Activated CD4-positive, alpha-beta memory T cell treated with anti-CD3 and anti-CD28 coated beads, Interleukin-2, amount 10 ng/mL, durations not matched to agents 7 days and 5 days (primary cell): ENCODE measurements around the gene LTBP2. TPM values are rescaled to one million over a fixed set of nuclear protein-coding genes. Genes with fewer than 3 reads are reported as not detected.

Source experiments
- CTCF ChIA-PET: fragments of 350-600 bp; sonication (Branson Sonifier 250); formaldehyde crosslinking; loops from one replicate; lab custom pipeline; 2021; ENCODE audit warnings: antibody characterized with exemption, inconsistent platforms; lab: Charles Lee
- POLR2A ChIA-PET: fragments of 350-600 bp; sonication (Branson Sonifier 250); formaldehyde crosslinking; loops from one replicate; lab custom pipeline; 2021; ENCODE audit warnings: antibody characterized with exemption; lab: Charles Lee
- DNase-seq: peaks from one replicate; pipeline ENCODE4 v3.0.0-alpha.2; 2020
- H3K27ac Mint-ChIP-seq: one replicate; pipeline ENCODE4 v1.8.0; 2021; ENCODE audit warnings: mild to moderate bottlenecking, mixed read lengths
- H3K27me3 Mint-ChIP-seq: one replicate; pipeline ENCODE4 v1.8.0; 2021; ENCODE audit warnings: mixed read lengths
- H3K36me3 Mint-ChIP-seq: one replicate; pipeline ENCODE4 v1.8.0; 2021; ENCODE audit warnings: low read depth, mixed read lengths
- H3K4me1 Mint-ChIP-seq: one replicate; pipeline ENCODE4 v1.8.0; 2021; ENCODE audit warnings: mixed read lengths
- H3K4me3 Mint-ChIP-seq: one replicate; pipeline ENCODE4 v1.8.0; 2021; ENCODE audit warnings: mild to moderate bottlenecking, mixed read lengths
- H3K9me3 Mint-ChIP-seq: one replicate; pipeline ENCODE4 v1.8.0; 2021; ENCODE audit warnings: mixed read lengths
- total RNA-seq, 2 experiments: library from RNA; stranded (reverse); gene quantifications; one replicate each; pipeline ENCODE4 v1.2.3, GENCODE V29; 2021

The LTBP2 gene
- total RNA-seq, 2 experiments from 2014 or later: 0.28 to 0.40 TPM

- Mint-ChIP-seq H3K9me3 (no peaks in the 10 kb centered on the region), H3K27ac (no peak overlapping the region), H3K4me1 (peaks cover 41% of the 10 kb centered on the region), H3K27me3 (peaks cover 52% of the 10 kb centered on the region), H3K36me3 (no peaks in the 10 kb centered on the region), H3K4me3 (no peak overlapping the region)
- POLR2A ChIA-PET: interaction anchor here (0.8 to 2.6 kb wide), 4 partner anchors 9 to 46 kb away, joined by 3 to 19 read pairs (median 3); no protein-coding TSS in a partner anchor
- no peak for DNase-seq
- CTCF ChIA-PET: interaction anchor here (0.9 to 4.0 kb wide), 6 partner anchors 36 to 401 kb away, joined by 4 to 29 read pairs (median 6); partner anchors contain the start of gene LTBP2
Observed at GRCh38 chr14:74572726-74573301, 39.2 kb downstream of the LTBP2 start.

DNA sequence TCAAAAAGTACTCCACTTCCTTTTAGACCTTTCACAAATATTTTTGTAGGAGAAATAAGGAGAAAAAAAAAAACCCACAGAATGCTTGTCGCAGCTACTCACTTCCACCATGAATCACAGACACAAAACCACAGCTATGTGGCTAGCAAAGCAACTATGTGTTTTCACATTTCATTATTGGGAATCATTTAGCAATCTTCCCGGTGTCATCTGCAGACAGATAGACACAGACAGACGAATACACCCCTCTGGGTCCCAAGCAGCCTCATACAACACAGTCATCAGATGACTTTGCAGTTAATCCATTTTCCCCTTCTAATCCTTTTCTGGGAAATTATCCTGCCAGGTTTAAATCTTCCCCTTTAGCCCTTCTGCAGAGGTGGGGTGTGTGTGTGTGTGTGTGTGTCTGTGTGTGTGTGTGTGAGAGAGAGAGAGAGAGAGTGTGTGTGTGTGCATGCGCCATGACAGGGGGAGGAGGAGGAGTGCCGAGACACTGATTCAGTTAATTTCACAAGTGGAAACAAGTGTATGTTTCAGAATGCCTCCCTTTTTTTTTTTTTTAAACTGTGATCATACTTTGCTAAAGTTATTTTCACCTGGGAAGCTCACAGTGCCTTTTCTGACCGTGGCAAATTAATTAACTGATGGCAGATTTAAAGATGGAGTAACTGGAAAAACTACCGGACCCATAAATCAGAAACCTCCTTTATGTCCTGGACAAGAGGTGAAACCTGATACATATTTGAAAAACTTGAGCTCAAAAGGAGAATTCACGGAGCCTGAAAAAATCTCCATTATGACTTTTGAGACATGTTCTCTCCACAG lies 39.9 kb downstream of the LTBP2 start:
- H3K36me3 Mint-ChIP-seq: no peaks in the 10 kb centered on the region
- no peak overlapping the region for H3K27ac Mint-ChIP-seq
- ChIA-PET POLR2A (no interaction called here), CTCF (interaction anchor here (0.7 to 4.0 kb wide), 6 partner anchors 37 to 401 kb away, joined by 3 to 29 read pairs (median 6); partner anchors contain the start of gene LTBP2)
- no peak overlapping the region for H3K4me3 Mint-ChIP-seq
- no peaks in the 10 kb centered on the region for H3K9me3 Mint-ChIP-seq
- DNase-seq: no peak
- peaks cover 41% of the 10 kb centered on the region for H3K4me1 Mint-ChIP-seq
- H3K27me3 Mint-ChIP-seq: peaks cover 52% of the 10 kb centered on the region

- H3K4me3 Mint-ChIP-seq: no peak overlapping the region
- POLR2A ChIA-PET: no interaction called here
- DNase-seq: no peak
- H3K36me3 Mint-ChIP-seq: no peaks in the 10 kb centered on the region
- peaks cover 47% of the 10 kb centered on the region for H3K27me3 Mint-ChIP-seq
- H3K9me3 Mint-ChIP-seq: no peaks in the 10 kb centered on the region
- peaks cover 41% of the 10 kb centered on the region for H3K4me1 Mint-ChIP-seq
- H3K27ac Mint-ChIP-seq: no peak overlapping the region
- CTCF ChIA-PET: interaction anchor here (0.7 to 4.0 kb wide), 4 partner anchors 37 to 104 kb away, joined by 3 to 29 read pairs (median 12); partner anchors contain the start of gene LTBP2
Observed at GRCh38 chr14:74571441-74571841, 40.6 kb downstream of the LTBP2 start.

GRCh38 chr14:74570696-74571095 lies 41.3 kb downstream of the LTBP2 start:
- no peaks in the 10 kb centered on the region for H3K9me3 Mint-ChIP-seq
- H3K27me3 Mint-ChIP-seq: peaks cover 48% of the 10 kb centered on the region
- peaks cover 41% of the 10 kb centered on the region for H3K4me1 Mint-ChIP-seq
- DNase-seq: no peak
- POLR2A ChIA-PET: interaction anchor here (1.1 kb wide), 1 partner anchor 50 kb away, joined by 3 read pairs; no protein-coding TSS in a partner anchor
- H3K4me3 Mint-ChIP-seq: no peak overlapping the region
- no peaks in the 10 kb centered on the region for H3K36me3 Mint-ChIP-seq
- CTCF ChIA-PET: interaction anchor here (2.0 kb wide), 1 partner anchor 41 kb away, joined by 6 read pairs; the partner anchor contains the start of gene LTBP2
- H3K27ac Mint-ChIP-seq: no peak overlapping the region

DNA sequence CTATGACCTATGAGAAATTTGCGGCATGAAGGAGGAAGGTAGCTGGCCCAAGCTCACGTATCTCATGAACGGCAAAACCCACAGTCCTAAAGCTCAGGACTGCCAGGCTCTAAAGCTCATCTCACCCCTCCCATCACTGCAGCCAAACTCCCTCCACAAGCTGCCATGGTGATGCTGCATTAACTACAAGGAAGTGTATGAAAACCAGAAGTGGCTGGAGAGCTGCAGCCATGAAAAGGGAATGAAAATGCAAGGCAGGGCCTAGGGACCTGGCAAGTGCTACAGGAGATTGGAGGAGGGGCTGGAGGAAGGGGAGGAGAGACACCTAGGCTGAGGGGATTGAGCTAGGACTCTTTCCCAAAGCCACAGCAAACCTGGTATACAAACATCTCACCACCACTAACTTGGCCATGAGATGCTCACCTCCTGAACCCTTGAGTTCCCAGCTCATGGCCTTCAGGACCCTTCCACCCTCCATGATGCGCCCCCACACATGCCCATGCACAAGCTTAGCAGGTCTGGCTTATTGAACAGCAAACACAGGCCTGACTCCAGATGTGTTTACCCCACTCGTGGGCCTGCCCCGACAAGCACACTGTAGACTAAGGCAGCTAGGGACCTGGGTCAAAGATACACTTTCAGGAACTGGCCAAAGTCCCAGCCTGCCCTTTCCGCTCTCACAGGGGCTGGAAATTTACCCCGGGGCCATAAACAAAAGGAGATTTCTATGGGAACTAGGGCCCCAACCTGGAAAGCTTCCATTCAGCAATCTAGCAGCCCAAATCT lies 42.0 kb downstream of the LTBP2 start:
- Mint-ChIP-seq H3K27ac (no peak overlapping the region), H3K4me1 (peaks cover 38% of the 10 kb centered on the region), H3K9me3 (no peaks in the 10 kb centered on the region), H3K27me3 (peaks cover 52% of the 10 kb centered on the region), H3K4me3 (no peak overlapping the region), H3K36me3 (no peaks in the 10 kb centered on the region)
- ChIA-PET POLR2A (interaction anchor here (0.9 to 1.1 kb wide), 2 partner anchors 48 to 51 kb away, joined by 3 read pairs; no protein-coding TSS in a partner anchor), CTCF (interaction anchor here (0.5 to 1.0 kb wide), 3 partner anchors 13 to 112 kb away, joined by 3 read pairs; no protein-coding TSS in a partner anchor)
- no peak for DNase-seq

DNA sequence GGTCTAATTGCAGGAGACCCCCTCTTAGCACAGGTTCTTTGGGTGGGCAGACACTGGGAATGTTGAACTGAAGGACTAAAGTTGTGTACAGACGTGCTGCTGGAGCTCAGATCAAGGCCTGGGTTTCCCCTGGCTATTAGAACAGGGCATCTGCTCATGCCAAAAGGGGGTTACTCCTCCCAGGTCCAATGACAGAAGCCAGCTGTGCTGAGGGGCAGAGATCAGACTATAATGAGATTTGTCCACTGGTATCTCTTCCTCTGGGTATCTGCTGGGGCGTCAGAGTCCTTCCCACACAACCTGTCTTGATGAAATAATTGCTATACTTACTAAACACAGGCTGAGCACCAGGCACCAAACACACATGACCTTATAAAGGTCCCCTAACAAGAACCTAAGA lies 42.6 kb downstream of the LTBP2 start:
- no peak overlapping the region for H3K27ac Mint-ChIP-seq
- peaks cover 55% of the 10 kb centered on the region for H3K27me3 Mint-ChIP-seq
- DNase-seq: no peak
- no peaks in the 10 kb centered on the region for H3K9me3 Mint-ChIP-seq
- no peak overlapping the region for H3K4me3 Mint-ChIP-seq
- ChIA-PET CTCF (interaction anchor here (0.5 to 1.0 kb wide), 4 partner anchors 13 to 240 kb away, joined by 3 read pairs; no protein-coding TSS in a partner anchor), POLR2A (interaction anchor here (0.9 to 1.1 kb wide), 2 partner anchors 48 to 51 kb away, joined by 3 read pairs; no protein-coding TSS in a partner anchor)
- H3K36me3 Mint-ChIP-seq: no peaks in the 10 kb centered on the region
- peaks cover 32% of the 10 kb centered on the region for H3K4me1 Mint-ChIP-seq

- H3K4me3 Mint-ChIP-seq: no peak overlapping the region
- CTCF ChIA-PET: interaction anchor here (0.6 kb wide), 1 partner anchor 240 kb away, joined by 3 read pairs; no protein-coding TSS in a partner anchor
- no peak overlapping the region for H3K27ac Mint-ChIP-seq
Observed at GRCh38 chr14:74568911-74569310, 43.1 kb downstream of the LTBP2 start.

GRCh38 chr14:74568380-74568649 lies 43.7 kb downstream of the LTBP2 start:
- H3K4me3 Mint-ChIP-seq: no peak overlapping the region
- DNase-seq: no peak
- ChIA-PET POLR2A (no interaction called here), CTCF (no interaction called here)
- H3K4me1 Mint-ChIP-seq: peaks cover 21% of the 10 kb centered on the region
- H3K36me3 Mint-ChIP-seq: no peaks in the 10 kb centered on the region
- no peaks in the 10 kb centered on the region for H3K9me3 Mint-ChIP-seq
- H3K27me3 Mint-ChIP-seq: peaks cover 49% of the 10 kb centered on the region
- H3K27ac Mint-ChIP-seq: no peak overlapping the region

More at GRCh38 chr14:74568911-74569310, 43.1 kb downstream of the LTBP2 start:
- Mint-ChIP-seq H3K4me1 (peaks cover 27% of the 10 kb centered on the region), H3K27me3 (peaks cover 52% of the 10 kb centered on the region), H3K9me3 (no peaks in the 10 kb centered on the region), H3K36me3 (no peaks in the 10 kb centered on the region)
- no peak for DNase-seq
- POLR2A ChIA-PET: no interaction called here

DNA sequence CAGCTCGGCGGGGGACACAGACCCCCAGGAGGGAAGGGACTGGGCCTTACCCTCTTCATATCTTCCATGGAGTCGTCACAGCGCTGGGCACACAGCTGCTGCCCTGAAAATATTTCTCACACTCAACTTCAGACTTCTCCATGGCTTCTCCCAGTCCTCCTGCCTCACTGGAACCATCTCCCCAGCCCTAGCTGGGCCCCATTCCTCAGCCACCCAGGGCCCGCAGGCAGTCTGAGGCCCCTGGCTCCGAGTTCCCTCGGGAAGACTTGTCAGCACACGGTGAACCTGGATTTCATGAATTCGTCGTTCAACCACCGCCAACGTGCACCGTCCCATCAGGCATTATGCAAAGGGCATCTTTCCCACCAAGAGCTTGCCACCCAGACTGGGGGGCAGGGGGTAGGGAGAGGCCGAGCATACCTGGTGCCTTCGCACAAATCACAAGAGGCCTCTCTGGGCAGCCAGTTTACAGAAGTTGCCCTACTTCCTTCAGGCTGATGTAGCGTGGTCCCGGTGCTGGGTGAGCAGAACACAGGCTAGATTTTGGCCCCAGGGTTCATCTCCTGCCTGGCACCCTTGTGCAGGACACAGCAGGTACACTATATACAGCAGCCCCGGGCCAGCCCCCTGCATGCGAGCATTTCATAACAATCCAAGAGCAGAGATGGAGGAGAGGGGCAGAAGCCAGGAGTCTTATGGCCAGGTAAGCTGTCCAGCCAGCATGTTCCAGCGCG lies 44.2 kb downstream of the LTBP2 start:
- ChIA-PET POLR2A (no interaction called here), CTCF (no interaction called here)
- Mint-ChIP-seq H3K9me3 (no peaks in the 10 kb centered on the region), H3K27me3 (peaks cover 50% of the 10 kb centered on the region), H3K4me1 (peaks cover 16% of the 10 kb centered on the region), H3K36me3 (no peaks in the 10 kb centered on the region), H3K4me3 (no peak overlapping the region), H3K27ac (no peak overlapping the region)
- DNase-seq: no peak

GRCh38 chr14:74567219-74567618 lies 44.8 kb downstream of the LTBP2 start:
- Mint-ChIP-seq H3K27me3 (peaks cover 46% of the 10 kb centered on the region), H3K4me1 (peaks cover 10% of the 10 kb centered on the region), H3K27ac (no peak overlapping the region), H3K36me3 (no peaks in the 10 kb centered on the region), H3K9me3 (no peaks in the 10 kb centered on the region), H3K4me3 (no peak overlapping the region)
- POLR2A ChIA-PET: no interaction called here
- CTCF ChIA-PET: no interaction called here
- no peak for DNase-seq

DNA sequence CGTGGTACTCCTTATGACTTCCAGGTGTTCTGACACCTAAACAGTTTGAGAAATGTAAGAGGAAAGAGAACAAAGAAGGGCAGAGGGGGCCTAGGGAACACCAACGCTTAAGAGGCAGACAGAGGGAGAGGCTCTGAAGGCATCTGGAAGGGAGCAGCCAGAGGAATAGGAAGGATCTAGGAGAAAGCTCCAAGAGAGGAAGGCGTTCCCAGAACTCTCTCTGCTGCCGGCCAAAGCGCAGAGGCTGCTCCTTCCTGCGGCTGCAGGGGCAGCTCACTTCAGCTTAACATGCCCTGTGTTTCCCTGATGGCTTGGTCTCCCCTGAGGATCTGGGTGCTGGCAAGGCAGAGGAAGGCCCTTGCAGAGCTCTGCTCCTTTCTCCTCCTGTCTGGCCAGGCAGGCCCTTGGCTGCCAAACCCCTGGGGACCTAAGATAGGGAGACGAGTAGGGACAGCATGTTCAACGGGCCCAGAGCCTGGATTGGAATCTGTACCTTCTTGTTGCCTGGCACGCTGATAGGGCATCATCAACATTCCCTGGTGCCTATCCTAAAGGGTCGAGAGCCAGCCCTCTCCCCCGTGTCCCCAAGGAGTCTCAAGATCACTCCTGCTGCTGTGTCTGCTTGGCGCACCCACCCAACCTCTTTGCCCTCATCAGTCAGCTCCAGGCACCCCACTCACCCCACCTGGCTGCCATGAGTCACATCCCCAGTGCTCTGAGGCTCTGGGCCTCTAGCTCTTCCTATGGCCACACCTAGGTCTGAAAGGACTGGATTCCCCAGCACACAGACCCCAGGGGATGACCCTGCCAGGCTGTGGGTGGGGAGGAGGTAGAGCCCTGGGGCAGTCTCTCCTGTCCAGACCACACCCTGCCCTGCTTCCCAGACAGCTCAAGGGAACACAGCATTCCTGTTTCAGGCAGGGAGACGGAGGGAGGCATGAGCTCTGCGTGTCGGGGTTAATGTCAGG lies 45.6 kb downstream of the LTBP2 start:
- POLR2A ChIA-PET: interaction anchor here (1.1 kb wide), 1 partner anchor 52 kb away, joined by 3 read pairs; no protein-coding TSS in a partner anchor
- no peak overlapping the region for H3K4me3 Mint-ChIP-seq
- no peaks in the 10 kb centered on the region for H3K36me3 Mint-ChIP-seq
- H3K27me3 Mint-ChIP-seq: peaks cover 41% of the 10 kb centered on the region
- peaks cover 3% of the 10 kb centered on the region for H3K4me1 Mint-ChIP-seq
- no peak overlapping the region for H3K27ac Mint-ChIP-seq
- H3K9me3 Mint-ChIP-seq: no peaks in the 10 kb centered on the region
- CTCF ChIA-PET: no interaction called here
- no peak for DNase-seq
